Stimulated activated CD4-positive, alpha-beta T cell treated with anti-CD3 and anti-CD28 coated beads, Interleukin-15, amount 100 ng/mL, for 1 hour (primary cell): ENCODE results near the gene FAM118B.

ENCODE experiments used
- DNase-seq, 2 donors: peaks; one replicate each; pipeline ENCODE4 v3.0.0-alpha.2; 2020; ENCODE audit warnings: low read depth in 1 of 2, low spot score in 1 of 2

Gene FAM118B

DNA sequence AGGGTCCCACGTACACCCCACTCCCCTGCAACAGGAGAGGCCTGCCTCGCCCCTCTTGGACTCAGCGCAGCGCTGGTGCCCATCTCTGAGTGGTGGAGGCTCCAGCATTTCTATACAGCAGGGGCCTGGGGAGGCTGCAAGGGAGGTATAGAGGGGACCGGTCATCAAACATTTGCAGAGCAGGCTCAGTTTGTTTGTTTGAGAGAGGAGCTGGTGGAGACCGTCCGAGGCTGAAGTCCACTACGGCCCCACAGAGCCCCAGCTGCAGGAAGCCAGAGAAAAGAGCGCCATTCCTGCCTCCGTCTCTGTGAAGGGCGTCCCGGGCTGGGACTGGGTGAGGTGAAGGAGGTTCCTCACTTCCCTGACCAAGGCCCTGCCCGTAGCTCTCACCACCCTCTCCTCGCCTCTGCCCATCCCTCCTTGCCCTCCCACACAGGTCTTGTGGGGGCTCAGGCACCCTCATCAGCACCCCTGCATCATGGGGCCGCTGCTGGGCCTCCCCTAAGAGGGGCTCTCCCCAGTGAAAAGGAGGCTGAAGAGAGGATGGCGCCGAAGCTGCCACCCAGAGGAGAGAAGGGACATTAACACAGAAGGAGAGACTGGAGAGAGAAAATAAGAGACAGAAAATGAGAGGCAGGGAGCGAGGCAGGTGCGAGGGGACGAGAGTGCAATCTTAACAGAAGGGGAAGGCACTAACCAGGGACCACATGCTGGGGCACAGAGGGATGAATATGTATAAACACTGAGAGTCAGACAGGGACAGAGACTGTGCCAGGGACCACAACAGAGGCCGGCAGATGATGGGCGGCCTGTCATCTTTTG, 24.7 kb upstream of the FAM118B start:
- no peak for DNase-seq

DNA sequence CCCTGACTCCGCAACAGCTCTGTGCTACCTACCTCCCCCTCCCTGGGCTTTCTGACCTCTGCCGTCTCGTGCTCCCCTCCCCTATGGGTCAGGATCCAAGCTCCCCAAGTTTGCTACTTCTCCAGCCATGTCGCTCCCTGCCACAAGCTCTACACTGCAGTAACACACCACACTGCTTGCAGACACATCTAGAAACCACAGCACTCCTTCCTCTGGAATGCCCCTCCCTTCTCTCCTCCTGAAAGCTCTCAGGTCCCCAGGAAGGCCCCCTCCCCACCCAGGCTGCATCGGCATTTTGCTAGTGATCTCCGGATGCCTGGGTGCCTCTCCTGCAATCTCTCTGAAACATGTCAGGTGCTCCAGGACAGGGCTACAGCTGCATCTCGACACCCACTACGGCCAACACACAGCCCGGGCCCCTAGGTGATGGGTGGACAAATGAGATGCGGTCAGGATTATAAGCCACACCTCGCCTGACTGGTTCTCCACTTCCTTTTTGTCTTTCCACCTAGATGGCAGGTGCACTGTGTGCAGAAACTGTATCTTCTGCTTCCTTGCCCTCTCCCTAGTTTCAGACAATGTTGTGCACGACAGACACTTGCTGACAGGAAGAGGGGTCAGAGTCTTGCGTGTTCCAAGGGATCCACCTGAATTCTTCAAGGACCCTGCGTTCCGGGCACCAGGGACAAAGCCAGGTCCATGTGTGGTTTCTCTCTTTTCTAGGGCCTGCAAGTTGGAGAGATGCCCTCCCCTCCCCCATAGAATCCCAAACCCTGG, 23.1 kb upstream of the FAM118B start:
- DNase-seq = no peak

DNA sequence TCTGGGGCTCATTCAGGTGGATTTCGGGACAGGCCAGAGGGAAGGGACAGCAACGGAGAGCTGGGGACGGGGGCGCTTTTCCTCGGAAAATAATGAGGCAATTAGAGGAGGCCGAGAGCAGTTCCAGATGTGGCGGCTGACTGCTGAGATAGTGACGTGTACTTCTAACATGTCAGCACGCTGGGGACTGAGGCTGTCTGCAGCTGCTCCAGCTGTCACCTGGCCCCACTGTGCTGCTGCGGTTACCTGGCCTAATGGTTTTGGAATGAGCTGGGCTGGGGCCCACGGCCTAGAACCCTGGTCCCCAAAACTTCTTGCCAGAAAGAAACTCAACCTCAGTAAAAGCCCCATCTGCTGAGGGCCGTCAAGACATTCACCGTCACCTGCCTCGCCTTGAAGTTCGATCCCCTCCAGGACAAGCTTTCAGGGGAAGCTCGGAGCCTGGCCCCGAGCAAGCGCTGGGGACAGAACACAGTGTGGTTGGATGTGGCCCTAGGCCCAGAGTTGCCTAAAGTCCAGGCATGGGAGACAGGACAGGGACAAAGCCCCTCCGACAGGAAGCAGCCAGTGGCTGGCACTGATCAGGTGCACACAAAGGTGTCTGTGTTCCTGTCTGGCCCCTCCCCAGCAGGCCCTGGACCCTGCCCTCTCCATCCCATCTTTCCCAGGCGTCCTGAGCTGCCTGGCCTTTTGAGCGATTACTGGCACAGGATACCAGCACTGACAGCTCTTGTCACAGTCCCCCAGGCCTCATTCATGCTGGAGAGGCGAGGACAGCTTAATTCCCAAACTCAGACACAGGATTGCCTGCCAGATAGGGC, 22.3 kb upstream of the FAM118B start:
- no peak for DNase-seq

DNA sequence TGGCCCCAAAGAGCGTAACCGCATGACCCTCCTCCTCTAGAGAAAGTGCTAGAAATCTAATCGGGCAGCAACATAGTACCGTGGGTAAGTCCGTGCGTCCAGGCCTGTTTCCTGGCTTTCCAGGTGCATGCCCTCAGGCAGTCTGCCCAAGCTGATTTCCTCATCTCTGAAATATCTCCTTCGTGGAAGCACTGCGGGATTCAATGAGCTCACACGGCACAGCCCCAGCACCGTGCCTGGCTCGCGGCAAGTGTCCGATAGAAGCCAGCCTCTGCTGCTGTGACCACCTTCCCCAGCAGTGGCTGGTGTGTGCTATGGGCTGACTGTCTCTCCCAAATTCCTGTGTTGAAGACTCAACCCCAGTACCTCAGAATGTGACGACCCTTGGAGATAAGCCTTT, 20.8 kb upstream of the FAM118B start:
- DNase-seq = no peak

DNA sequence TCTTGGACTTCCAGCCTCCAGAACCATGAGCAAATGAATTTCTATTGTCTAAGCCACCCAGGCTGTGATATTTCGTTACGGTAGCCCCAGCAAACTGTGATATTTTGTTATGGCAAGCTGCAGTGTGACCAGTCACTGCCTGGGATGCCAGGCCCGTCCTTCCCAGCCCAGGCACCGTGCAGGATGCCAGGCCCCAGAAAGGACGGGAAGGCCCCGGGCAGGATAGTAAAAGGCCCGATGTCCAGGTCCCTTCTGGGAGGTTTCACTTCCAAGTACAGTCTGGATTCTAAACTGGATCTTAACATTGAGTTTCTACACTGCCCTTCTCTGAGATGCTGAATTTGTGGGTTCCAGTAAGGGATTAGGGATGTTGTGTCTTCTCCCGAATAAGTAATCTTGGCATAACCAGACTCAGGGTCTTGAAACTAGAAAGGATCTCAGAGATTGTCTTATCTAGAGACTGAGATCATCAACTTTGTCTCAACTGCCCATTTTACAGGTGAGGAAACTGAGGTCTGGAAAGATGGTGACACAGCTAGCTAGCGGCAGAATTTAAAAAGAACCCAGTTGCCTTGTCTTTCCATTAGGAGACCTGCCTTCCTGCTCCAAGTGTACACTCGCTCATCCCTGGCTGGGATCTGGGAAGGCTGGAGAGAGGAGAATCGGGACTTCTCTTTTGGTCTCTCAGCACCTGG, 20.1 kb upstream of the FAM118B start:
- DNase-seq = no peak

DNA sequence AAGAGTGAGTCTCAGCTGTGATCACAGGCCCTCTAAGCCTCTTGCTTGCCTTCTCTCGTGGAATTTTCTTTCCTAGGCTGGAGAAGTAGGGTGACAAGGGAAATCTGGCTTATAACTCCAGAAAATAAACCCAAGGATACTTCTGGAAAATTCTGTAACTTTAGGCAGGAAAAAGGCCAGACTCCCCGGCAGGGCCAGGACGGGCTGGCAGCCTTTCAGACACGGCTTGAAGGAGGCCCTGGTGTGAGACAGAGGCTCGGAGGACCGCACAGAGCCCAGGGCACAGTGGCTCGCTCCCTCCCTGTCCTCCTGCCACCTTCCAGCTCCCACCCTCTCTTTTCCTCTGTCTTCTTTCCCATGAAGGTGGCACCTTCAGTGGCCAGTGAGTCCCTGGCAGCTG, 19.2 kb upstream of the FAM118B start:
- DNase-seq = no peak

DNA sequence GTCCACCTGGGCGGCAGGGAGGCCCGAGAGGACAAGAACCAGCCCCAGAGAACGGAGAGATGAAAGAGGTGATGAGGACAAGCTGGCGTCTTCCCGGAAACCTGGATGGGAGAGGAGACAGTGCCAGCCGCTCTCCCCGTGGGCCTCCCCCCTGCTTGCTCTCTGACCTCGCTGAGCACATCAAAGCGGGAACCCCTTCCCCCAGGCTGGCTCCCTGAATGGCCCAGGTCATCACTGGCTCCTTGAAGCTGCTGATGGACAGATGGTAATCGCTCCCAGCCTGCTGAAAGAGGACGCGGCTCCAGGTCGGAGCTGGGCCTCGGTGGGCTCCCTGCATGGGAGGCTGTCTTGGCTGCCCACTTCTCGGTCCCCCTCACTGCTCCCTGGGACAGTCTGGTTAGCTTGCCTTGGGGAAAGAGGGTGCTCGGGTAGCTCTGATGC, 18.5 kb upstream of the FAM118B start:
- no peak for DNase-seq

DNA sequence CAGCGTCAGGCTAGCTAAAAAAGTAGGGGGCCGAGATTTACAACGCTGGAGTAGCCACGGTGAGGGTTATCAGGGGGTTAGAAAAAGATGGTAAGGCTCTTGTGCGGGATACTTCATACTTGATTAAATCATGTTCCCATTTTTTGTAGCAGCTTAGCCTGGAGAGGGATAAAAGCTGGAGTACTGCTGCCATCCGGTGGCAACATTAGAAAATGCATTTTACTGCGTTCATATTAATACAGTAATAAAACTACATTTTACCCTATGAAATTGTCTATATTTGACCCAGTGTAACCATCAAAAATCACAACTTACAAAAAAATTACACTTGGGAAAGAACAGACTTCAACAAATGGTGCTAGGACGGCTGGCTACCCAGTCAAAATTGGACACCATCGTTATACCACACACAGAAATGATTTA, 17.4 kb upstream of the FAM118B start:
- DNase-seq = no peak

DNA sequence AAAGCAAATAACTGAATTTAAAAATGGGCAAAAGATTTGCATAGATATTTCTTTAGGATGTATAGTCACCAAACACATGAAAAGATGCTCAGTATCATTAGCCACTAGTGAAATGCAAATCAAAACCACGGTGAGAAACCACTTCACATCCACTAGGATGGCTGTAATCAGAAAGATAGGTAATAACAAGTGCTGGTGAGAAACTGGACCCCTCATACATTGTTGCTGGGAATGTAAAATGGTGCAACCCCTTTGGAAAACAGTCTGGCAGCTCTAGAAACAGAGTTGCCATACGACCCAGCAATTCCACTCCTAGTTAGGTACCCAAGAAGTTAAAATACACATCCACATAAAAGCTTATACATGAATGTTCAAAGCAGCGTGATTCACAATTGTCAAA, 16.5 kb upstream of the FAM118B start:
- DNase-seq = no peak

DNA sequence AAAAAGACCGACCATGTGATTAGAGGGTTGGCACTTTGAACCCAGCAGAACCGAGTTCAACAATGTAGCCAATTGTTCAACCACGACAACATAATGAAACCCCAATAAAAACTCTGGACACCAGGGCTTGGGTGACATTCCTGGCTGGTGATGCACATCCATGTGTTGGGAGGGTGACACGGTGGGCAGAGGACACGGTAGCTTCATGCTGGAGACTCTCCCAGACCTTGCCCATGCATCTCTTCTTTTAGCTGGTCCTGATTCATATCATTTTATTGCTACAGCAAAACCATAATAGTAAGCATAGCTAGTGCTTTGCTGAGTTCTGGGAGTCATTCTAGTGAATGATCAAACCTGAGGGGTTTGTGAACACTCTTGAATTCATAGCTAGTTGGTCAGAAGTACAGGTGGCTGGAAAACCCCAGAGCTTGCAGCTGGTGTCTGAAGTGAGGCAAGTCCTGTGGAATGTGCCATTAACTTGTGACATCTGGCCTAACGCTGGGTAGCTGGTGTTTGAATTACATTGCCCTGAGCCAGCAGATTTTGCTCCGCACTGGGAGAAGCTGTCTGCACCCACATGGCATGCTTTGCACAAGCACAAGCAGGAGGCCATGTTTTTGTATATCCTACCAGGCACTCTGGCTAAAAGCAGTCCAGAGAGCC, 14.2 kb upstream of the FAM118B start:
- no peak for DNase-seq

DNA sequence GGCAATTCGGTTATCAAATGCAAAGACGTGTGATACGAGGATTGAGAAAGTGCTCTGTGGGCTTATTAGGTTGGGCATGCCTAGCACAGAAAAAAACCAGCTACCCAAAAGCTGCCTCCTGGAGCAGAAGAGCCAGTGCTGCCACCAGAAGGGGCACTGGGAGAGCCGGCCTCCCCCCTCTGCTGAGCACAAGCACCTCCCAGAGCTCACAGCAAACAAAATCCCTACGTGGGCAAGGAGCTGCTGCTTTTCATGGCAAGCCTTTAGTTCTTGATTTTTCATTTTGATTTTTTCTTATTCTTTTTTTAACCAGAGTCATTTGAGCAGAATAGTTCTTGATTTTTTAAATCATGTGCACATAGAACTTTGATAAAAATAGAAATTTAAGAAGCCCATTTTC, 12.9 kb upstream of the FAM118B start:
- DNase-seq = no peak

DNA sequence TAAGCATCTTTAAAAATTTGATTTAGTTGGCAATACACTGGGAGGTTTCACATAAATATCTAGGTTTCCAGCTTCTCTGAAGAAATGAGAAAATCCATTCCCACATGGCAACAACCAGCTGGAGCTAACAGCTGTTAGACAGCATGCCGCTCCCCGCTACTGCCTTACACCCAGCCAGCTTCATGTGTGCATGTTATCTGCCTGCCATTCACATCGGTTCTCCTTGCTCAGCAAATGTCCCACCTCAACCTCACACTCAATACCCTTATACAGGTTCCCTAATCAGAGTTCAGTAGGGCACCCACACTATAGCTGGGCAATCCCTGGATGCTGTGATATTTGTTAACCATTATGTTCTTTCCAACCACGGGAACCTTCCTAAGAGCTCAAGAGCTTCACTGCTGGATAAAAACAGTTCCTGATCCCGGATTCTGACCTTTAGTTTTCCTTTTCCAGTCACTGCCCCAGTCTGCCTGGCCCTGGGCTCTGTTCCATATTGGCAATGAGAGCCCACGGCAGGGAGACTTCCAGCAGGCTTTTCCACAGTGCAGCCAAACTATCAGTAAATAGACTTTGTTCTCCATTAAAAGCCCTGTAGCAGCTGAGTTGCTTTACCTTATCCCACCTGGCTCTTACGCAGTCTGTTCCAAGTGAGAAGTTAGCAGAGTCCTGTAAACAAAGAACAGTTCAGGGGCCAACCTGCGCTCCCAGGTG, 8.8 kb upstream of the FAM118B start:
- no peak for DNase-seq

DNA sequence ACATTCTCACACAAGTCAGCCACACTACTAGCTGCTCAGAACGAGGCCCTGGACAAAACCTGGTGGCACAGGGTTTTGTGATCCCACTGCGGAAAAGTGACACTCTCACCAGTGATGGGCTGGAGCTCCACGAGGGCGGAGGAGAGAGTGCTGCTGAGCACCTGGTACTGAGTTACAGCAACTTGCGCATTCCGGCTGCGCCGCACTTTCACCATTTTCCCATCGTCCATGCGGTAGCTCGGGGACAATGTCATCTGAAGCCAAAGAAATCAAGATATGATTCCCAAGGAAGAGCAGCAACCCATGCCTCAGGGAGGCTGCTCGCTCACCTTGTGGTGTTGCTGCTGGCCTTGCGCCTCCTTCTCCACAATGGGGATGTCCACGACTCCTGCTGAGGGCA, 6.2 kb upstream of the FAM118B start:
- DNase-seq = no peak

DNA sequence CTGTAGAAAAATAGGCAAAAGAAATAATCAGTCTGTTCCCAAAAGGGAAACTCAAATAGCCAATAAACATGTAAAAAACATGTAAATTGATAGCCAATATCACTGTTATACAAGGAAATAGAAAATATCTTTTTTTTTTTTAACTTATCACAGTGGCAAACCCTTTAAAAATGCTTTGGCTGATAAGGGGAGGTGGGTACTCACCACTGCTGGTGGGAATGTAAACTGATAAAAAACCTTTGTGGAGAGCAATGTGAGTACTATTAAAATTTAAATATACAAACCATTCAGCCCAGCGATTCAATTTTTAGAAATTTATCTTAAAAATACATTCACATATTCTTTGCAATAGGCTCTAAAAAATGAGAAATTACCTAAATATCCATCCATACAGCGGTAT, 3.7 kb upstream of the FAM118B start:
- no peak for DNase-seq

DNA sequence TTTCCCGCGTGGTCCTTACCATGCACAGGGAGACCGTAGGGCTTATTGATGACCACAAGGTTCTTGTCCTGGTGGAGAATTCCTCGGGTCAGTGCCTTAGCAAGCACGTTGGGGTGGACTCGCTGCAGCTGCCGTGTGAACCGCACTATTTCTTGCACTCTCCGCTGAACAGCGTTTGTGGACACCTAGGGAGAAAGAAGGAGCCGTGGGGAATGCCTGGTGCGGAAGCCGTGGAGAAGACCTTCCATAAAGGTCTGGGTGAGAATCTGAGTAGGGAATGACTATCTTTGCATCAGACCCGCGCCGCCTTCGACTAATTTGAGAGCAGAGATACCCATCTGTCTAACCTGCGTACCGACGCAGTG, 729 bp upstream of the FAM118B start:
- no peak for DNase-seq

DNA sequence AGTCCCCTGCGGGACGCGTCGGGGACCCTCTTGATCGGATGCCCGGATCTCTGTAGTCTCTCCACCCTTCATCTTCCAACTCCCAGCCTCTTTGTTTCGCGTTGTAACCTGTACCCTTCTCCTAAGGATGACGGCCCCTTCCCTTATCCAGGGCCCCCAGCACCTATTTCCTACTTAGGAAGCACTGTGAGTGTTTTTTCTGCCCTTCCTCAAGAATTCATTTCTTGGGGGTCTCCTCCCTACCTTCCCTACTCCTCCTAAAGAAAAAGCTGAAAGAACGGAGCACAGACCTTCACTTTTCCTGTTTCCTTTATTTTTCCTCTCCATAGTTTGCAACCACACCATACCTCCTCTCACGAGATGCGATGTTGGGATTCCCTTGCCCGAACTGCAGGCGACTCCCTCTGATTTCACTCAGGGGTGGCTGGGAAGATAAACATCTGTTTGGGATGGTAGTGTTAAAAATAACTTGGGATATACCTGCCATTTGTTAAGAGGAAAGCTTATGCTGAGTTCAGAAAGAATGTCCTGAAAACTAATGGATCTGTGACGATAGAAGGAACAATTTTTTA, 593 bp downstream of the FAM118B start:
- no peak for DNase-seq

DNA sequence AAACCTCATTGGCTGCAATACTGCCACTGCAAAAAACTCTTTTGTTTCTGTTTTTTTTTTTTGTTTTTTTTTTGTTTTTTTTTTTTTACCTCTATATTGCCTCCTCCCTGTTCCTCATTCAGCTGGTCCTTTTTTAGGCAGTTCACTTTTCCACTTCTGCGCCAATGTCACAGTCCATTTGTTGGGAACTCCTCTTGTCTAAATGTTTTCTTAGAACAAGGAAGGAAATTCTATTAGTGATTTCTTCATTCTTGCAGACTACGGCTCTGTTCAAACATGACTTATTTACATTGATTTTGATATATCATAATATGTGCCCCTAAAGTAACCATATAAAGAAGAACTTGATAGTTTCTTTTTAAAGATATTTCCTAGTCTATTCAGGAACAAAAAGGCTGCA, 2.9 kb downstream of the FAM118B start:
- DNase-seq = no peak

DNA sequence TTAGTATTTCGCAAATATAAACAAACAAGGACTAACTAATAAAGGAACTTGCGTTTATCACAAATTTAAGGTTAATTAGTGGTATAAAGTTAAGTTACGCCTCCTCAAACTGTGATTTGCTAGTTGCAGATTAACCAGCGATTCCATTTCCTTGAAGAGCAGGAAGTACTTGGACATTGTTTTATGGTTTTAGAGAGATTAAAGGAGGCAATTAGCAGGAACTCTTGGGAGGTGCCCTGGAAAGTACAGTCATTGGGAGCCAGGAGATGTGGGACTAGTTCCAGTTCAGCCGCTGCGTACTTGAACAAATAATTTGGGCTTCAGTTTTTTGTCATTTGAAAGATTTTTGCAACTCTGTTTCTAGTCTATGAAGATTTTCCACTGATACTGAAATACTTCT, 3.3 kb downstream of the FAM118B start:
- DNase-seq = no peak

DNA sequence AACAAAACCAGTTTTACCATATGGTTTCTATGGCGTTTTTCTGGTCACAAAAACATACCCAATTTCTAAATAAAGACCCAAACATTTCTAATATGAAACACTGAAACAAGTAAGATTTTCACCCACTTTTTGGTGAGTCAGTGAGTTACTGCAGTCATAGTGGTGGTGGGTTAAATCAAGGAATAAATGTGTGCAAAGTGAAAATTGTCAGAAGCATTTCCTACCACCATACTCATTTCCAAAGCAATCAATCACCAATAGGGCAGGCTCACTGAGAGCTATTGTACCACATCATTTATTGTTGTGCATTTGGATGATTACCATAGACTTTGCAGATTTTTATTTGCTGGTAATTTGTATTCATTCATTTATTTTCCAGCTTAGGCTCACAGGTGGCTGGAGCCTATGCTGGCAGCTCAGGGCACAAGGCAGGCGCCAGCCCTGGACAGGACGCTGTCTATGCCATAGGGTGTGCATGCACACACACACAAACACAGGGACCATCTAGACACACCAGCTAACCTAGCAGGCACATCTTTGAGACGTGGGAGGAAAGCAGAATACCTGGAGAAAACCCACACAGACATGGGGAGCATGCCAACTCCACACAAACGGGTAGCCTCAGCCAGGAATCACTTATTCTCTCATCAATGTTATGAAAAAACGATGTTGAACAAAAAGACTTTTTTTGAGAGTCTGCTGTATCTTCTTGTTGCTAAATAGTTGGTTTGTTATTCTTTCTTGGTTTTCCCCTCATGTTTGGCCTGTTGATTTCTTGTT, 5.1 kb downstream of the FAM118B start:
- DNase-seq = no peak
